Measurements from ENCODE around the gene RTEL1.

The RTEL1 gene

GRCh38 chr20:63619086-63619485 lies 39.0 kb upstream of the RTEL1 start:
- Histone ChIP-seq H3K27ac (ENCODE audit: low read depth, low read length) (no peak overlapping the region), H3K27me3 (ENCODE audit: control insufficient read depth in 1 of 2, insufficient read depth in 2 of 2, low read length in 2 of 2) (no peaks in the 10 kb centered on the region), H3K4me1 (ENCODE audit: insufficient read depth, low read length) (no peaks in the 10 kb centered on the region), H3K36me3 (ENCODE audit: insufficient read depth, low read length) (peaks cover 19% of the 10 kb centered on the region), H3K9me3 (ENCODE audit: low read length) (no peaks in the 10 kb centered on the region), H3K4me3 (ENCODE audit: low read depth in 1 of 2, low read length in 2 of 2) (no peak overlapping the region), H3K9ac (ENCODE audit: low read length) (no peak overlapping the region)

GRCh38 chr20:63619505-63619904 lies 38.6 kb upstream of the RTEL1 start:
- Histone ChIP-seq H3K36me3 (ENCODE audit: insufficient read depth, low read length) (peaks cover 19% of the 10 kb centered on the region), H3K27me3 (ENCODE audit: control insufficient read depth in 1 of 2, insufficient read depth in 2 of 2, low read length in 2 of 2) (no peaks in the 10 kb centered on the region)

GRCh38 chr20:63620991-63621390 lies 37.1 kb upstream of the RTEL1 start:
- Histone ChIP-seq H3K27me3 (ENCODE audit: control insufficient read depth in 1 of 2, insufficient read depth in 2 of 2, low read length in 2 of 2) (no peaks in the 10 kb centered on the region), H3K27ac (ENCODE audit: low read depth, low read length) (no peak overlapping the region), H3K36me3 (ENCODE audit: insufficient read depth, low read length) (peaks cover 19% of the 10 kb centered on the region), H3K9me3 (ENCODE audit: low read length) (no peaks in the 10 kb centered on the region), H3K4me3 (ENCODE audit: low read depth in 1 of 2, low read length in 2 of 2) (no peak overlapping the region), H3K9ac (ENCODE audit: low read length) (no peak overlapping the region), H3K4me1 (ENCODE audit: insufficient read depth, low read length) (no peaks in the 10 kb centered on the region)

More at GRCh38 chr20:63619505-63619904, 38.6 kb upstream of the RTEL1 start:
- Histone ChIP-seq H3K9ac (ENCODE audit: low read length) (no peak overlapping the region), H3K4me3 (ENCODE audit: low read depth in 1 of 2, low read length in 2 of 2) (no peak overlapping the region), H3K9me3 (ENCODE audit: low read length) (no peaks in the 10 kb centered on the region), H3K27ac (ENCODE audit: low read depth, low read length) (no peak overlapping the region), H3K4me1 (ENCODE audit: insufficient read depth, low read length) (no peaks in the 10 kb centered on the region)

- Histone ChIP-seq H3K9me3 (ENCODE audit: low read length) (no peaks in the 10 kb centered on the region), H3K9ac (ENCODE audit: low read length) (no peak overlapping the region), H3K27ac (ENCODE audit: low read depth, low read length) (no peak overlapping the region), H3K4me3 (ENCODE audit: low read depth in 1 of 2, low read length in 2 of 2) (no peak overlapping the region), H3K36me3 (ENCODE audit: insufficient read depth, low read length) (peaks cover 12% of the 10 kb centered on the region), H3K27me3 (ENCODE audit: control insufficient read depth in 1 of 2, insufficient read depth in 2 of 2, low read length in 2 of 2) (no peaks in the 10 kb centered on the region), H3K4me1 (ENCODE audit: insufficient read depth, low read length) (no peaks in the 10 kb centered on the region)
These were observed 36.0 kb upstream of the RTEL1 start for GRCh38 chr20:63622096-63622495.

GRCh38 chr20:63622732-63623131 lies 35.4 kb upstream of the RTEL1 start:
- no peak overlapping the region for H3K9ac ChIP-seq (ENCODE audit: low read length)
- no peaks in the 10 kb centered on the region for H3K27me3 ChIP-seq (ENCODE audit: control insufficient read depth in 1 of 2, insufficient read depth in 2 of 2, low read length in 2 of 2)
- no peak overlapping the region for H3K4me3 ChIP-seq (ENCODE audit: low read depth in 1 of 2, low read length in 2 of 2)
- H3K36me3 ChIP-seq (ENCODE audit: insufficient read depth, low read length): peaks cover 11% of the 10 kb centered on the region
- no peaks in the 10 kb centered on the region for H3K4me1 ChIP-seq (ENCODE audit: insufficient read depth, low read length)
- H3K27ac ChIP-seq (ENCODE audit: low read depth, low read length): no peak overlapping the region
- no peaks in the 10 kb centered on the region for H3K9me3 ChIP-seq (ENCODE audit: low read length)

- no peaks in the 10 kb centered on the region for H3K36me3 ChIP-seq (ENCODE audit: insufficient read depth, low read length)
- peaks cover 10% of the 10 kb centered on the region for H3K4me1 ChIP-seq (ENCODE audit: insufficient read depth, low read length)
- no peak overlapping the region for H3K27ac ChIP-seq (ENCODE audit: low read depth, low read length)
- H3K27me3 ChIP-seq (ENCODE audit: control insufficient read depth in 1 of 2, insufficient read depth in 2 of 2, low read length in 2 of 2): no peaks in the 10 kb centered on the region
- H3K9me3 ChIP-seq (ENCODE audit: low read length): no peaks in the 10 kb centered on the region
- H3K9ac ChIP-seq (ENCODE audit: low read length): no peak overlapping the region
- no peak overlapping the region for H3K4me3 ChIP-seq (ENCODE audit: low read depth in 1 of 2, low read length in 2 of 2)
These were observed 33.6 kb upstream of the RTEL1 start for GRCh38 chr20:63624486-63624885.

- peak overlapping the region; percentile 78 for H3K27ac ChIP-seq (ENCODE audit: low read depth, low read length)
- peak overlapping the region; percentile 82 for H3K9ac ChIP-seq (ENCODE audit: low read length)
- no peaks in the 10 kb centered on the region for H3K9me3 ChIP-seq (ENCODE audit: low read length)
- peak overlapping the region; percentile 58 to 72 for H3K4me3 ChIP-seq (ENCODE audit: low read depth in 1 of 2, low read length in 2 of 2)
- peaks cover 10% of the 10 kb centered on the region for H3K4me1 ChIP-seq (ENCODE audit: insufficient read depth, low read length)
- no peaks in the 10 kb centered on the region for H3K27me3 ChIP-seq (ENCODE audit: control insufficient read depth in 1 of 2, insufficient read depth in 2 of 2, low read length in 2 of 2)
- H3K36me3 ChIP-seq (ENCODE audit: insufficient read depth, low read length): no peaks in the 10 kb centered on the region
These were observed 32.2 kb upstream of the RTEL1 start for GRCh38 chr20:63625771-63626423.

- H3K9me3 ChIP-seq (ENCODE audit: low read length): no peaks in the 10 kb centered on the region
- no peaks in the 10 kb centered on the region for H3K36me3 ChIP-seq (ENCODE audit: insufficient read depth, low read length)
- peak within 1 kb of the TSS; percentile 97 for H3K27ac ChIP-seq (ENCODE audit: low read depth, low read length)
- H3K4me1 ChIP-seq (ENCODE audit: insufficient read depth, low read length): peaks cover 10% of the 10 kb centered on the region
- H3K27me3 ChIP-seq (ENCODE audit: control insufficient read depth in 1 of 2, insufficient read depth in 2 of 2, low read length in 2 of 2): no peaks in the 10 kb centered on the region
- H3K9ac ChIP-seq (ENCODE audit: low read length): peak within 1 kb of the TSS; percentile 82
- peak within 1 kb of the TSS; percentile 79 to 99 for H3K4me3 ChIP-seq (ENCODE audit: low read depth in 1 of 2, low read length in 2 of 2)
These were observed 31.5 kb upstream of the RTEL1 start, which contains the start of gene GMEB2 for GRCh38 chr20:63626424-63627128. Gene GMEB2, minus strand, starts transcription at chr20:63627101. Its CDS starts 7,704 bp downstream, at chr20:63619397.

- Histone ChIP-seq H3K27ac (ENCODE audit: low read depth, low read length) (peak overlapping the region; percentile 97), H3K4me3 (ENCODE audit: low read depth in 1 of 2, low read length in 2 of 2) (peak overlapping the region; percentile 79 to 99), H3K4me1 (ENCODE audit: insufficient read depth, low read length) (peaks cover 10% of the 10 kb centered on the region), H3K27me3 (ENCODE audit: control insufficient read depth in 1 of 2, insufficient read depth in 2 of 2, low read length in 2 of 2) (no peaks in the 10 kb centered on the region), H3K36me3 (ENCODE audit: insufficient read depth, low read length) (no peaks in the 10 kb centered on the region), H3K9ac (ENCODE audit: low read length) (peak overlapping the region; percentile 49), H3K9me3 (ENCODE audit: low read length) (no peaks in the 10 kb centered on the region)
These were observed 30.9 kb upstream of the RTEL1 start for GRCh38 chr20:63627129-63627750.

GRCh38 chr20:63627751-63628245 lies 30.3 kb upstream of the RTEL1 start:
- H3K36me3 ChIP-seq (ENCODE audit: insufficient read depth, low read length): no peaks in the 10 kb centered on the region
- H3K4me1 ChIP-seq (ENCODE audit: insufficient read depth, low read length): peaks cover 10% of the 10 kb centered on the region
- no peaks in the 10 kb centered on the region for H3K9me3 ChIP-seq (ENCODE audit: low read length)
- peak overlapping the region; percentile 37 for H3K27ac ChIP-seq (ENCODE audit: low read depth, low read length)
- peak overlapping the region; percentile 53 to 99 for H3K4me3 ChIP-seq (ENCODE audit: low read depth in 1 of 2, low read length in 2 of 2)
- peak overlapping the region; percentile 15 for H3K9ac ChIP-seq (ENCODE audit: low read length)
- no peaks in the 10 kb centered on the region for H3K27me3 ChIP-seq (ENCODE audit: control insufficient read depth in 1 of 2, insufficient read depth in 2 of 2, low read length in 2 of 2)

- Histone ChIP-seq H3K4me3 (ENCODE audit: low read depth in 1 of 2, low read length in 2 of 2) (peak overlapping the region; percentile 53 to 99), H3K9me3 (ENCODE audit: low read length) (no peaks in the 10 kb centered on the region), H3K27me3 (ENCODE audit: control insufficient read depth in 1 of 2, insufficient read depth in 2 of 2, low read length in 2 of 2) (no peaks in the 10 kb centered on the region), H3K36me3 (ENCODE audit: insufficient read depth, low read length) (no peaks in the 10 kb centered on the region), H3K4me1 (ENCODE audit: insufficient read depth, low read length) (peaks cover 10% of the 10 kb centered on the region), H3K27ac (ENCODE audit: low read depth, low read length) (peak overlapping the region; percentile 37), H3K9ac (ENCODE audit: low read length) (peak overlapping the region; percentile 15)
These were observed 29.7 kb upstream of the RTEL1 start for GRCh38 chr20:63628246-63628975.
